HG02884 (cell line): ENCODE measurements around the gene STIM2.
"Not testable (repeated sequence)": the region's sequence is repeated elsewhere in the genome, so short reads cannot be mapped to it uniquely, and the experiment has no call there.

ENCODE experiments used
- ATAC-seq: cut with Tn5 transposase; IDR thresholded peaks from one replicate; pipeline ENCODE4 v1.9.1; 2021; ENCODE audit warnings: mild to moderate bottlenecking, moderate library complexity; ENCODE audit not compliant: unreplicated experiment

STIM2 gene

GRCh38 chr4:26947318-26947717 is 86.7 kb downstream of the STIM2 start:
- ATAC-seq: no peak

GRCh38 chr4:26950446-26950845 is 89.8 kb downstream of the STIM2 start:
- no peak for ATAC-seq

- ATAC-seq: no peak
Measured at GRCh38 chr4:26952891-26953290, 92.2 kb downstream of the STIM2 start.

GRCh38 chr4:26953366-26953765 is 92.7 kb downstream of the STIM2 start:
- no peak for ATAC-seq

- no peak for ATAC-seq
Measured at GRCh38 chr4:26953770-26954423, 93.3 kb downstream of the STIM2 start.

- ATAC-seq: no peak
Measured at GRCh38 chr4:26955241-26955640, 94.6 kb downstream of the STIM2 start.

- no peak for ATAC-seq
Measured at GRCh38 chr4:26958925-26959653, 98.4 kb downstream of the STIM2 start.

GRCh38 chr4:26959654-26960047 is 99.0 kb downstream of the STIM2 start:
- ATAC-seq: no peak

- ATAC-seq: no peak
Measured at GRCh38 chr4:26962720-26963119, 102.1 kb downstream of the STIM2 start.

- peak; percentile 20 for ATAC-seq
Measured at GRCh38 chr4:26964512-26964911, 103.9 kb downstream of the STIM2 start.

- ATAC-seq: peak; percentile 59
Measured at GRCh38 chr4:26964994-26965393, 104.4 kb downstream of the STIM2 start.

GRCh38 chr4:26975464-26976181 is 115.0 kb downstream of the STIM2 start:
- ATAC-seq: not testable (repeated sequence)

- ATAC-seq: no peak
Measured at GRCh38 chr4:26978387-26979053, 117.9 kb downstream of the STIM2 start.

- ATAC-seq: no peak
Measured at GRCh38 chr4:26984896-26985295, 124.3 kb downstream of the STIM2 start.

GRCh38 chr4:26985873-26986272 is 125.2 kb downstream of the STIM2 start:
- peak; percentile 90 for ATAC-seq

- no peak for ATAC-seq
Measured at GRCh38 chr4:26987191-26987590, 126.5 kb downstream of the STIM2 start.

- no peak for ATAC-seq
Measured at GRCh38 chr4:26991057-26991456, 130.4 kb downstream of the STIM2 start.

- peak; percentile 93 for ATAC-seq
Measured at GRCh38 chr4:26992657-26993361, 132.2 kb downstream of the STIM2 start.

GRCh38 chr4:26993539-26993938 is 132.9 kb downstream of the STIM2 start:
- ATAC-seq: no peak

GRCh38 chr4:26993967-26994366 is 133.3 kb downstream of the STIM2 start:
- no peak for ATAC-seq

GRCh38 chr4:26995316-26995715 is 134.7 kb downstream of the STIM2 start:
- ATAC-seq: no peak
